SK-N-MC (cell line): ENCODE results near the gene EPB41.

Source experiments
- EZH2 ChIP-seq: fragments of 200-600 bp; sonication (generic); IDR thresholded peaks from one replicate; pipeline ENCODE4 v1.6.1; 2017; ENCODE audit warnings: antibody characterized with exemption
- POLR2AphosphoS5 ChIP-seq: IDR thresholded peaks from 2 replicates; pipeline ENCODE4 v1.6.1; 2012; ENCODE audit warnings: mild to moderate bottlenecking, low read depth, low read length, borderline replicate concordance

- no peak for TF ChIP-seq POLR2AphosphoS5
- no peak for TF ChIP-seq EZH2
Measured at GRCh38 chr1:29056256-29056655, 141.9 kb downstream of the EPB41 start.
